PFSK-1 (cell line): ENCODE results near the gene NR5A1.

ENCODE experiments used
- FOXP2 ChIP-seq: optimal IDR thresholded peaks from 2 replicates; pipeline ENCODE3; 2011; ENCODE audit warnings: borderline replicate concordance, control low read depth, inconsistent platforms; ENCODE audit not compliant: insufficient read depth; ENCODE audit errors: extremely low read length, extremely low read depth
- POLR2AphosphoS5 ChIP-seq: IDR thresholded peaks from 2 replicates; pipeline ENCODE4 v1.6.1; 2012; ENCODE audit warnings: low read depth, mild to moderate bottlenecking, control low read depth, low read length, moderate library complexity
- REST ChIP-seq, 2 experiments: IDR thresholded peaks; 2 replicates each; pipeline versions ENCODE4 v1.6.1 to v1.8.0; 2011 to 2012; ENCODE audit warnings: low read depth in 2 of 2, low read length in 2 of 2, control low read depth in 1 of 2, inconsistent platforms in 1 of 2, mild to moderate bottlenecking in 1 of 2, moderate library complexity in 1 of 2; ENCODE audit not compliant: insufficient read depth in 1 of 2
- TAF1 ChIP-seq: IDR thresholded peaks from 2 replicates; pipeline ENCODE4 v1.6.1; 2012; ENCODE audit warnings: low read length, control low read depth, borderline replicate concordance; ENCODE audit not compliant: insufficient read depth

GRCh38 chr9:124511426-124511840, 4.2 kb upstream of the NR5A1 start:
- TF ChIP-seq POLR2AphosphoS5 (no peak), REST (IDR thresholded peaks at IDR 0.05; ENCODE audit: insufficient read depth in 1 of 2, low read depth in 2 of 2, low read length in 2 of 2) (no peak), FOXP2 (no peak), TAF1 (no peak)
